Measurements from ENCODE around the gene CNGA2.

Gene CNGA2

GRCh38 chrX:151724563-151725337 lies 9.8 kb upstream of the CNGA2 start:
- no peak for TF ChIP-seq ZNF274 (IDR thresholded peaks at IDR 0.05; ENCODE audit: low read depth, low read length)
- H3K4me3 ChIP-seq (ENCODE audit: low read length): no peak overlapping the region

- H3K4me3 ChIP-seq (ENCODE audit: low read length): no peak overlapping the region
- no peak for TF ChIP-seq ZNF274 (IDR thresholded peaks at IDR 0.05; ENCODE audit: low read depth, low read length)
Observed at GRCh38 chrX:151725338-151725614, 9.3 kb upstream of the CNGA2 start.

- H3K4me3 ChIP-seq (ENCODE audit: low read length): no peak overlapping the region
- TF ChIP-seq ZNF274 (IDR thresholded peaks at IDR 0.05; ENCODE audit: low read depth, low read length): no peak
Observed at GRCh38 chrX:151726751-151727150, 7.8 kb upstream of the CNGA2 start.

GRCh38 chrX:151727346-151727745 lies 7.2 kb upstream of the CNGA2 start:
- no peak for TF ChIP-seq ZNF274 (IDR thresholded peaks at IDR 0.05; ENCODE audit: low read depth, low read length)
- H3K4me3 ChIP-seq (ENCODE audit: low read length): no peak overlapping the region

- TF ChIP-seq ZNF274 (IDR thresholded peaks at IDR 0.05; ENCODE audit: low read depth, low read length): no peak
- no peak overlapping the region for H3K4me3 ChIP-seq (ENCODE audit: low read length)
Observed at GRCh38 chrX:151729056-151729725, 5.4 kb upstream of the CNGA2 start.

GRCh38 chrX:151735219-151735618 lies 673 bp downstream of the CNGA2 start:
- TF ChIP-seq ZNF274 (IDR thresholded peaks at IDR 0.05; ENCODE audit: low read depth, low read length): no peak
- H3K4me3 ChIP-seq (ENCODE audit: low read length): no peak overlapping the region

- TF ChIP-seq ZNF274 (IDR thresholded peaks at IDR 0.05; ENCODE audit: low read depth, low read length): no peak
- H3K4me3 ChIP-seq (ENCODE audit: low read length): no peak overlapping the region
Observed at GRCh38 chrX:151736685-151737084, 2.1 kb downstream of the CNGA2 start.

GRCh38 chrX:151737494-151737893 lies 2.9 kb downstream of the CNGA2 start:
- no peak for TF ChIP-seq ZNF274 (IDR thresholded peaks at IDR 0.05; ENCODE audit: low read depth, low read length)
- H3K4me3 ChIP-seq (ENCODE audit: low read length): no peak overlapping the region

GRCh38 chrX:151738751-151739150 lies 4.2 kb downstream of the CNGA2 start:
- TF ChIP-seq ZNF274 (IDR thresholded peaks at IDR 0.05; ENCODE audit: low read depth, low read length): no peak
- H3K4me3 ChIP-seq (ENCODE audit: low read length): no peak overlapping the region

GRCh38 chrX:151741606-151742005 lies 7.1 kb downstream of the CNGA2 start:
- TF ChIP-seq ZNF274 (IDR thresholded peaks at IDR 0.05; ENCODE audit: low read depth, low read length): no peak
- H3K4me3 ChIP-seq (ENCODE audit: low read length): no peak overlapping the region

GRCh38 chrX:151742311-151742710 lies 7.8 kb downstream of the CNGA2 start:
- TF ChIP-seq ZNF274 (IDR thresholded peaks at IDR 0.05; ENCODE audit: low read depth, low read length): no peak
- no peak overlapping the region for H3K4me3 ChIP-seq (ENCODE audit: low read length)

GRCh38 chrX:151743651-151744470 lies 9.3 kb downstream of the CNGA2 start:
- TF ChIP-seq ZNF274 (IDR thresholded peaks at IDR 0.05; ENCODE audit: low read depth, low read length): no peak
- no peak overlapping the region for H3K4me3 ChIP-seq (ENCODE audit: low read length)

- no peak overlapping the region for H3K4me3 ChIP-seq (ENCODE audit: low read length)
- no peak for TF ChIP-seq ZNF274 (IDR thresholded peaks at IDR 0.05; ENCODE audit: low read depth, low read length)
Observed at GRCh38 chrX:151745651-151746050, 11.1 kb downstream of the CNGA2 start.

GRCh38 chrX:151746502-151746901 lies 12.0 kb downstream of the CNGA2 start:
- no peak overlapping the region for H3K4me3 ChIP-seq (ENCODE audit: low read length)
- TF ChIP-seq ZNF274 (IDR thresholded peaks at IDR 0.05; ENCODE audit: low read depth, low read length): no peak

GRCh38 chrX:151750511-151750910 lies 16.0 kb downstream of the CNGA2 start:
- no peak overlapping the region for H3K4me3 ChIP-seq (ENCODE audit: low read length)
- no peak for TF ChIP-seq ZNF274 (IDR thresholded peaks at IDR 0.05; ENCODE audit: low read depth, low read length)
